ENCODE results near the gene CEACAM1. TPM values are rescaled to one million over a fixed set of nuclear protein-coding genes. Genes with fewer than 3 reads are reported as not detected.

CEACAM1 gene
- polyA plus RNA-seq, 1 donor from 2014 or later, result 0.12 TPM

DNA sequence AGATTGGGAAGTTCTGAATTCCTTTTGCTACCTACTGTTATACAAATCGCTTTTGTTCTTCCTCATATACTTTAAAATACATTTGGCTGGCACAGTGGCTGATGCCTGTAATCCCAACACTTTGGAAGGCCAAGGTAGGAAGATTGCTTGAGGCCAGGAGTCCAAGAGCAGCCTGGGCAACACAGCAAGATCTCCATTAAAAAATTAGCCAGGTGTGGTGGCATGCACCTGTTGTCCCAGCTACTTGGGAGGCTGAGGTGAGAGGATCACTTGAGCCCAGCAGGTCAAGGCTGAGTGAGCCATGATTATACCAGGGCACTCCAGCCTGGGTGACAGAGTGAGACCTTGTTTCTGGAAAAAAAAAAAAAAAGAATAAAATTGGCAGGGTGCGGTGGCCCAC lies 51.2 kb downstream of the CEACAM1 start:
- H3K4me2 ChIP-seq (ENCODE audit: low read length), result no peak overlapping the region
- H2AFZ ChIP-seq (ENCODE audit: low read depth, low read length), result no peak overlapping the region
- H3K9me2 ChIP-seq (ENCODE audit: insufficient read depth, low read length), result no peaks in the 10 kb centered on the region
- no peaks in the 10 kb centered on the region for H3K9me3 ChIP-seq (ENCODE audit: low read length)
- no peaks in the 10 kb centered on the region for H3K36me3 ChIP-seq (ENCODE audit: insufficient read depth, low read length)
- TF ChIP-seq, protein P1, sequence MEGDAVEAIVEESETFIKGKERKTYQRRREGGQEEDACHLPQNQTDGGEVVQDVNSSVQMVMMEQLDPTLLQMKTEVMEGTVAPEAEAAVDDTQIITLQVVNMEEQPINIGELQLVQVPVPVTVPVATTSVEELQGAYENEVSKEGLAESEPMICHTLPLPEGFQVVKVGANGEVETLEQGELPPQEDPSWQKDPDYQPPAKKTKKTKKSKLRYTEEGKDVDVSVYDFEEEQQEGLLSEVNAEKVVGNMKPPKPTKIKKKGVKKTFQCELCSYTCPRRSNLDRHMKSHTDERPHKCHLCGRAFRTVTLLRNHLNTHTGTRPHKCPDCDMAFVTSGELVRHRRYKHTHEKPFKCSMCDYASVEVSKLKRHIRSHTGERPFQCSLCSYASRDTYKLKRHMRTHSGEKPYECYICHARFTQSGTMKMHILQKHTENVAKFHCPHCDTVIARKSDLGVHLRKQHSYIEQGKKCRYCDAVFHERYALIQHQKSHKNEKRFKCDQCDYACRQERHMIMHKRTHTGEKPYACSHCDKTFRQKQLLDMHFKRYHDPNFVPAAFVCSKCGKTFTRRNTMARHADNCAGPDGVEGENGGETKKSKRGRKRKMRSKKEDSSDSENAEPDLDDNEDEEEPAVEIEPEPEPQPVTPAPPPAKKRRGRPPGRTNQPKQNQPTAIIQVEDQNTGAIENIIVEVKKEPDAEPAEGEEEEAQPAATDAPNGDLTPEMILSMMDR (IDR thresholded peaks at IDR 0.05; ENCODE audit: poor library complexity, severe bottlenecking), result no peak
- no peak for TF ChIP-seq EZH2 (IDR thresholded peaks at IDR 0.05; ENCODE audit: borderline replicate concordance, insufficient read depth, low read length, poor library complexity, severe bottlenecking)
- TF ChIP-seq POLR2AphosphoS5 (IDR thresholded peaks at IDR 0.05), result no peak
- TF ChIP-seq, protein P2, sequence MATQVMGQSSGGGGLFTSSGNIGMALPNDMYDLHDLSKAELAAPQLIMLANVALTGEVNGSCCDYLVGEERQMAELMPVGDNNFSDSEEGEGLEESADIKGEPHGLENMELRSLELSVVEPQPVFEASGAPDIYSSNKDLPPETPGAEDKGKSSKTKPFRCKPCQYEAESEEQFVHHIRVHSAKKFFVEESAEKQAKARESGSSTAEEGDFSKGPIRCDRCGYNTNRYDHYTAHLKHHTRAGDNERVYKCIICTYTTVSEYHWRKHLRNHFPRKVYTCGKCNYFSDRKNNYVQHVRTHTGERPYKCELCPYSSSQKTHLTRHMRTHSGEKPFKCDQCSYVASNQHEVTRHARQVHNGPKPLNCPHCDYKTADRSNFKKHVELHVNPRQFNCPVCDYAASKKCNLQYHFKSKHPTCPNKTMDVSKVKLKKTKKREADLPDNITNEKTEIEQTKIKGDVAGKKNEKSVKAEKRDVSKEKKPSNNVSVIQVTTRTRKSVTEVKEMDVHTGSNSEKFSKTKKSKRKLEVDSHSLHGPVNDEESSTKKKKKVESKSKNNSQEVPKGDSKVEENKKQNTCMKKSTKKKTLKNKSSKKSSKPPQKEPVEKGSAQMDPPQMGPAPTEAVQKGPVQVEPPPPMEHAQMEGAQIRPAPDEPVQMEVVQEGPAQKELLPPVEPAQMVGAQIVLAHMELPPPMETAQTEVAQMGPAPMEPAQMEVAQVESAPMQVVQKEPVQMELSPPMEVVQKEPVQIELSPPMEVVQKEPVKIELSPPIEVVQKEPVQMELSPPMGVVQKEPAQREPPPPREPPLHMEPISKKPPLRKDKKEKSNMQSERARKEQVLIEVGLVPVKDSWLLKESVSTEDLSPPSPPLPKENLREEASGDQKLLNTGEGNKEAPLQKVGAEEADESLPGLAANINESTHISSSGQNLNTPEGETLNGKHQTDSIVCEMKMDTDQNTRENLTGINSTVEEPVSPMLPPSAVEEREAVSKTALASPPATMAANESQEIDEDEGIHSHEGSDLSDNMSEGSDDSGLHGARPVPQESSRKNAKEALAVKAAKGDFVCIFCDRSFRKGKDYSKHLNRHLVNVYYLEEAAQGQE (IDR thresholded peaks at IDR 0.05; ENCODE audit: borderline replicate concordance), result no peak
- no peak for TF ChIP-seq EP300 (conservative IDR thresholded peaks at IDR 0.05; ENCODE audit: poor library complexity, severe bottlenecking)
- TF ChIP-seq RAD21 (conservative IDR thresholded peaks at IDR 0.05), result no peak
- no peak for TF ChIP-seq SMC3 (conservative IDR thresholded peaks at IDR 0.05; ENCODE audit: poor library complexity)
- no peak for TF ChIP-seq TAF1 (IDR thresholded peaks at IDR 0.05; ENCODE audit: low read depth)
- no peak for TF ChIP-seq MXI1 (conservative IDR thresholded peaks at IDR 0.05; ENCODE audit: poor library complexity, severe bottlenecking)
- no peak overlapping the region for H3K27ac ChIP-seq (ENCODE audit: low read length)
- no peaks in the 10 kb centered on the region for H3K27me3 ChIP-seq (ENCODE audit: insufficient read depth, low read depth, low read length)
- no peak overlapping the region for H3K4me3 ChIP-seq (ENCODE audit: low read length)
- no peaks in the 10 kb centered on the region for H4K20me1 ChIP-seq (ENCODE audit: insufficient read depth)
- H3F3A ChIP-seq (ENCODE audit: insufficient read depth, low read length, poor library complexity, severe bottlenecking), result no peaks in the 10 kb centered on the region
- H3K9ac ChIP-seq (ENCODE audit: low read length), result no peak overlapping the region
- H3K79me2 ChIP-seq (replicated peaks; ENCODE audit: insufficient read depth, low read length), result no peaks in the 10 kb centered on the region

DNA sequence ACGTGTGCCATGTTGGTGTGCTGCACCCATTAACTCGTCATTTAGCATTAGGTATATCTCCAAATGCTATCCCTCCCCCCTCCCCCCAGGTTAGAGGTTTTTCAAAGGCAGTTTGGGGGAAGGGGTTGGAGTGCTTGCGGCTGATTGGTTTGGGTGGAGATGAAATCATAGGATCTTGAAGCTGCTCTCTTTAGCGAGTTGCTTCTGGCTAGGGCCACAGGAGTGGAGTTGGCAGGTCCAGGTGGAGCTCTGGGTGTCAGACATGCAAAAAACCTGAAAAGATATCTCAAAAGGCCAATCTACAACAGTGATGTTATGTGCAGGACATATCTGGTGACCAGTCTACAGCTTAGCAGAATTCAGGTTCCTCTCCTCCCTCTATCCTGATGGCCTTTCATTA lies 52.9 kb downstream of the CEACAM1 start:
- H3K9me2 ChIP-seq (ENCODE audit: insufficient read depth, low read length), result no peaks in the 10 kb centered on the region
- no peaks in the 10 kb centered on the region for H3K9me3 ChIP-seq (ENCODE audit: low read length)
- H2AFZ ChIP-seq (ENCODE audit: low read depth, low read length), result no peak overlapping the region
- no peaks in the 10 kb centered on the region for H3K36me3 ChIP-seq (ENCODE audit: insufficient read depth, low read length)
- H3K27me3 ChIP-seq (ENCODE audit: insufficient read depth, low read depth, low read length), result no peaks in the 10 kb centered on the region
- no peak overlapping the region for H3K9ac ChIP-seq (ENCODE audit: low read length)
- no peak overlapping the region for H3K4me2 ChIP-seq (ENCODE audit: low read length)
- no peak overlapping the region for H3K27ac ChIP-seq (ENCODE audit: low read length)
- no peak for TF ChIP-seq RAD21 (conservative IDR thresholded peaks at IDR 0.05)
- TF ChIP-seq SMC3 (conservative IDR thresholded peaks at IDR 0.05; ENCODE audit: poor library complexity), result no peak
- no peak for TF ChIP-seq TAF1 (IDR thresholded peaks at IDR 0.05; ENCODE audit: low read depth)
- no peak for TF ChIP-seq POLR2AphosphoS5 (IDR thresholded peaks at IDR 0.05)
- TF ChIP-seq, protein P2 (IDR thresholded peaks at IDR 0.05; ENCODE audit: borderline replicate concordance), result no peak
- no peak for TF ChIP-seq EP300 (conservative IDR thresholded peaks at IDR 0.05; ENCODE audit: poor library complexity, severe bottlenecking)
- TF ChIP-seq, protein P1 (IDR thresholded peaks at IDR 0.05; ENCODE audit: poor library complexity, severe bottlenecking), result no peak
- no peak for TF ChIP-seq MXI1 (conservative IDR thresholded peaks at IDR 0.05; ENCODE audit: poor library complexity, severe bottlenecking)
- no peak for TF ChIP-seq EZH2 (IDR thresholded peaks at IDR 0.05; ENCODE audit: borderline replicate concordance, insufficient read depth, low read length, poor library complexity, severe bottlenecking)
- no peaks in the 10 kb centered on the region for H3F3A ChIP-seq (ENCODE audit: insufficient read depth, low read length, poor library complexity, severe bottlenecking)
- H3K4me3 ChIP-seq (ENCODE audit: low read length), result no peak overlapping the region
- no peaks in the 10 kb centered on the region for H4K20me1 ChIP-seq (ENCODE audit: insufficient read depth)
- no peaks in the 10 kb centered on the region for H3K79me2 ChIP-seq (replicated peaks; ENCODE audit: insufficient read depth, low read length)
